Smooth muscle cell (in vitro differentiated cells): ENCODE results near the gene NDC80. TPM values are rescaled to one million over a fixed set of nuclear protein-coding genes. Genes with fewer than 3 reads are reported as not detected.

Source experiments
- DNase-seq: peaks from one replicate; lab custom pipeline; 2025; ENCODE audit not compliant: unreplicated experiment; lab: John Stamatoyannopoulos, UW
- H2AFZ ChIP-seq: fragments of 200-600 bp; sonication (generic); 2 replicates; pipeline ENCODE4 v1.6.0; 2016; ENCODE audit warnings: antibody characterized with exemption, low read depth, mild to moderate bottlenecking
- H3F3A ChIP-seq: fragments of 200-600 bp; sonication (generic); 2 replicates; pipeline ENCODE4 v1.6.0; 2017; ENCODE audit warnings: antibody characterized with exemption, low read depth
- H3K27ac ChIP-seq: fragments of 200-600 bp; sonication (generic); 2 replicates; pipeline ENCODE4 v1.5.1; 2016; ENCODE audit warnings: low read depth, mild to moderate bottlenecking
- H3K27me3 ChIP-seq: fragments of 200-600 bp; sonication (generic); 2 replicates; pipeline ENCODE4 v1.6.1; 2016; ENCODE audit warnings: low read depth, mild to moderate bottlenecking
- H3K36me3 ChIP-seq: fragments of 200-600 bp; sonication (generic); 2 replicates; pipeline ENCODE4 v1.5.1; 2016; ENCODE audit warnings: low read depth
- H3K4me1 ChIP-seq: fragments of 200-600 bp; sonication (generic); 2 replicates; pipeline ENCODE4 v1.5.1; 2016; ENCODE audit warnings: low read depth
- H3K4me2 ChIP-seq: fragments of 200-600 bp; sonication (generic); 2 replicates; pipeline ENCODE4 v1.6.0; 2016; ENCODE audit warnings: mild to moderate bottlenecking
- H3K4me3 ChIP-seq: fragments of 200-600 bp; sonication (generic); 2 replicates; pipeline ENCODE4 v1.5.1; 2016; ENCODE audit warnings: mild to moderate bottlenecking
- H3K79me2 ChIP-seq: fragments of 200-600 bp; sonication (generic); 2 replicates; pipeline ENCODE4 v1.6.0; 2016; ENCODE audit warnings: low read depth, mild to moderate bottlenecking
- H3K9ac ChIP-seq: fragments of 200-600 bp; sonication (generic); 2 replicates; pipeline ENCODE4 v1.6.0; 2016; ENCODE audit warnings: low read depth
- H3K9me3 ChIP-seq: fragments of 200-600 bp; sonication (generic); replicated peaks from 2 replicates; pipeline ENCODE4 v1.5.1; 2016; ENCODE audit warnings: low read depth
- H4K20me1 ChIP-seq: fragments of 200-600 bp; sonication (generic); 2 replicates; pipeline ENCODE4 v1.6.0; 2016; ENCODE audit warnings: low read depth
- WGBS: methylation state at CpG from one replicate; pipeline ENCODE4 v1.1.7; 2016; ENCODE audit warnings: low lambda C conversion rate; 5-methylcytosine and 5-hydroxymethylcytosine counted together
- polyA plus RNA-seq: library from polyadenylated mRNA; unstranded; fragments of >200 nt; fragmentation: Nextera tagmentation; extraction: Ambion mirVana; gene quantifications from 2 replicates; pipeline ENCODE4 v1.2.1, GENCODE V29; 2016
- total RNA-seq: library from RNA; depleted of rRNA; stranded (reverse); fragments of >200 nt; gene quantifications from 2 replicates; pipeline ENCODE4 v1.2.3, GENCODE V29; 2014
- TF ChIP-seq, protein P1 (sequence below): fragments of 200-600 bp; sonication (generic); IDR thresholded peaks from 2 replicates; pipeline ENCODE4 v1.5.1; 2017; ENCODE audit warnings: borderline replicate concordance, mild to moderate bottlenecking, antibody characterized with exemption; ENCODE audit not compliant: insufficient read depth, poor library complexity, severe bottlenecking

The NDC80 gene
- total and polyA plus RNA-seq, 2 experiments from 2014 or later, result 8.1 to 9.1 TPM

DNA sequence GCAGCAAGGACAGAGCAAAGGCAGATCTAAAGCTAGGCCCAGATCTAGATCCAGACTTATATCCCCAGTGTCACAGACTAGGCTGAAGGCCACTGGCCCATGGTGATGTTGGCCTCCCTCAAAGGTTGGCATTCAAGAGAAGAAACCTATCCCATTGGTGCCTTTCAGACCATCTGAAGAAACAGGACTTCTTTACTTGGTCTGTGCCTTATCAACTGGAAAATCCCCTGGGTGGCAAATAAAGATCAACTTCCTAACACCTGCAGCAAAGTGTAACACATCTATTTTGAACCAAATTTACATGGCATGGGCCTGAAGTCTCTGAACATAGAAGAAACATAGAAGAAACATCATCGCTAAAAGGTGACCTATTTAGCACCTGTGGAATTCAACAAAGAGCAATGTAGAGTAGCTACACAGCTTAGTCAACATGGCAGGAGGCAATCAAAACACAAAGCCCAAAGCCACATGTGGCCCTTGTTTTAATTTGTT is 35.9 kb upstream of the NDC80 start:
- Histone ChIP-seq H3K9me3 (no peaks in the 10 kb centered on the region), H3K4me1 (peaks cover 5% of the 10 kb centered on the region), H3K4me2 (no peak overlapping the region), H3K4me3 (no peak overlapping the region), H3K27me3 (no peaks in the 10 kb centered on the region), H3F3A (no peaks in the 10 kb centered on the region), H3K79me2 (no peaks in the 10 kb centered on the region), H3K9ac (no peak overlapping the region), H3K36me3 (no peaks in the 10 kb centered on the region), H3K27ac (no peak overlapping the region), H4K20me1 (no peaks in the 10 kb centered on the region), H2AFZ (no peak overlapping the region)
- DNase-seq, result no peak
- TF ChIP-seq, protein P1, sequence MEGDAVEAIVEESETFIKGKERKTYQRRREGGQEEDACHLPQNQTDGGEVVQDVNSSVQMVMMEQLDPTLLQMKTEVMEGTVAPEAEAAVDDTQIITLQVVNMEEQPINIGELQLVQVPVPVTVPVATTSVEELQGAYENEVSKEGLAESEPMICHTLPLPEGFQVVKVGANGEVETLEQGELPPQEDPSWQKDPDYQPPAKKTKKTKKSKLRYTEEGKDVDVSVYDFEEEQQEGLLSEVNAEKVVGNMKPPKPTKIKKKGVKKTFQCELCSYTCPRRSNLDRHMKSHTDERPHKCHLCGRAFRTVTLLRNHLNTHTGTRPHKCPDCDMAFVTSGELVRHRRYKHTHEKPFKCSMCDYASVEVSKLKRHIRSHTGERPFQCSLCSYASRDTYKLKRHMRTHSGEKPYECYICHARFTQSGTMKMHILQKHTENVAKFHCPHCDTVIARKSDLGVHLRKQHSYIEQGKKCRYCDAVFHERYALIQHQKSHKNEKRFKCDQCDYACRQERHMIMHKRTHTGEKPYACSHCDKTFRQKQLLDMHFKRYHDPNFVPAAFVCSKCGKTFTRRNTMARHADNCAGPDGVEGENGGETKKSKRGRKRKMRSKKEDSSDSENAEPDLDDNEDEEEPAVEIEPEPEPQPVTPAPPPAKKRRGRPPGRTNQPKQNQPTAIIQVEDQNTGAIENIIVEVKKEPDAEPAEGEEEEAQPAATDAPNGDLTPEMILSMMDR, result no peak
- 97% methylated on average over 1 of the region's 1 CpG for WGBS

DNA sequence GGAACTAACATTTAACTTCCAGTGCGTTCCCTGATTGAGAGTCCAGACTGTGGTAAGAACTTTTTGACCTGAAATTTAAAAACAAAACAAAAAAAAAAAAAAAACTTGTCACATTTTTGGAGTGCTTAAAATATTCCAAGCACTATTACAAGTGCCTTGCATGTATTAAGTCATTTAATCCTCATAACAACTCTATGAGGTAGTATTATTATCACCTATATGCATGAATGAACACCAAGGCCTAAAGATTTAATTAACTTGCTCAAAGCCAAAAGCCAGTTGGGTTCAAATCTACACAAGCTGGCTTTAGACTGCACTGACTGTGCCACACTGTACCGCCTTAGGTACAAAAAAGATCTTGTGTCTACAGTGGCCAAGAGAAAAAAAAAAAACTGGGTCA is 35.3 kb upstream of the NDC80 start:
- Histone ChIP-seq H3K27me3 (no peaks in the 10 kb centered on the region), H2AFZ (no peak overlapping the region), H3K4me2 (peak overlapping the region; percentile 74), H3K27ac (peak overlapping the region; percentile 76), H3K9me3 (no peaks in the 10 kb centered on the region), H3K79me2 (no peaks in the 10 kb centered on the region), H3K36me3 (no peaks in the 10 kb centered on the region), H3K9ac (no peak overlapping the region), H3F3A (no peaks in the 10 kb centered on the region), H4K20me1 (no peaks in the 10 kb centered on the region), H3K4me3 (no peak overlapping the region), H3K4me1 (peaks cover 10% of the 10 kb centered on the region)
- TF ChIP-seq, protein P1, result no peak
- 98% methylated on average over 2 of the region's 2 CpGs for WGBS
- DNase-seq, result no peak

DNA sequence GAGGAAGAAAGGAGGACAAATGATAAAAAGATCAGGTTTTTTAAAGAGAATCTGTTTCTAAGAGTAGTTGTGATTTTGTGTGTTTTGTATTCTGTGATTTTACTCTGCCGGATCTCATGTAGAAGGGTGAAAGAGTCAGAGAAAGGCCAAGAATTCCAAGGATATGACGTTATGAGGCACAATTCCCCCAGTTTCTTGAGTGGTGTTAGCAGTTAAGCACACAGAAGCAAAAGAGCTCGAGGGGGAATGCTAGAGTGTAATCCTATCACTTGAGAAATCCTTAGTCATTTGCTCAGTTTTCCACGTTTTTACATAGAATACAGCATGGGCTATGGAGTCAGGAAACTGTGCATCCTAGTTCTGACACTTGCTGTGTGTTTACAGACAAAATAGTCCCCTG is 34.9 kb upstream of the NDC80 start:
- H3K9me3 ChIP-seq, result no peaks in the 10 kb centered on the region
- no peak overlapping the region for H3K9ac ChIP-seq
- 3% methylated on average over 4 of the region's 4 CpGs for WGBS
- no peak for DNase-seq
- no peak overlapping the region for H2AFZ ChIP-seq
- peaks cover 10% of the 10 kb centered on the region for H3K4me1 ChIP-seq
- peak overlapping the region; percentile 74 for H3K4me2 ChIP-seq
- no peaks in the 10 kb centered on the region for H3K36me3 ChIP-seq
- H3K27ac ChIP-seq, result peak overlapping the region; percentile 76
- H4K20me1 ChIP-seq, result no peaks in the 10 kb centered on the region
- TF ChIP-seq, protein P1, result no peak
- no peak overlapping the region for H3K4me3 ChIP-seq
- no peaks in the 10 kb centered on the region for H3K79me2 ChIP-seq
- H3F3A ChIP-seq, result no peaks in the 10 kb centered on the region
- H3K27me3 ChIP-seq, result no peaks in the 10 kb centered on the region

DNA sequence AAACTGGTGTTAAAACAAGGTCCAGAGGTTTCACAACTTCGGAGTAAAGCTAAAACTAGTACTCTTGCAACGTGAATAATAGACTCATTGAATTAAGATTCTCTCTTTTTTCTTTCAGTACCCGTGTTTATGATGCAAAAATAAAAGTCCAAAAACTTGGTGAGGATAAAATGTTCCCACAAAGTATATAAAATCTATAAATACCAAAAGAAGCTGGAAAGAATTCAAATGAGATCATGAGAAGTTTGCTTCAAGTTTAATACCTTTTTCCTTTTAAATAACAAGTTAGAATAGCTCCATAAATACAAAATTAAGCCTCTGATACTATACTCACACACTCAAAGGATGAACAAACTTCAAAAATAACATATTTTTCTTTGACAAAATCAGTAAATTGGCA is 34.1 kb upstream of the NDC80 start:
- Histone ChIP-seq H3K9ac (no peak overlapping the region), H3K9me3 (no peaks in the 10 kb centered on the region), H3K27me3 (no peaks in the 10 kb centered on the region), H3F3A (no peaks in the 10 kb centered on the region), H4K20me1 (no peaks in the 10 kb centered on the region), H3K27ac (peak overlapping the region; percentile 76), H3K4me1 (peaks cover 10% of the 10 kb centered on the region), H3K4me2 (peak overlapping the region; percentile 74), H2AFZ (no peak overlapping the region), H3K36me3 (no peaks in the 10 kb centered on the region), H3K79me2 (no peaks in the 10 kb centered on the region), H3K4me3 (no peak overlapping the region)
- WGBS, result 63% methylated on average over 3 of the region's 3 CpGs
- TF ChIP-seq, protein P1, result no peak
- DNase-seq, result no peak
